ENCODE measurements around the gene AGL. TPM values are rescaled to one million over a fixed set of nuclear protein-coding genes. Genes with fewer than 3 reads are reported as not detected.
"Not testable (repeated sequence)": the region's sequence is repeated elsewhere in the genome, so short reads cannot be mapped to it uniquely, and the experiment has no call there.

Gene AGL
- total and polyA plus RNA-seq, 10 of the 15 experiments (the other 5 are each of a cell fraction or from before 2014, with no cell fraction given) = 5.6 to 21.6 (median 13.7) TPM

DNA sequence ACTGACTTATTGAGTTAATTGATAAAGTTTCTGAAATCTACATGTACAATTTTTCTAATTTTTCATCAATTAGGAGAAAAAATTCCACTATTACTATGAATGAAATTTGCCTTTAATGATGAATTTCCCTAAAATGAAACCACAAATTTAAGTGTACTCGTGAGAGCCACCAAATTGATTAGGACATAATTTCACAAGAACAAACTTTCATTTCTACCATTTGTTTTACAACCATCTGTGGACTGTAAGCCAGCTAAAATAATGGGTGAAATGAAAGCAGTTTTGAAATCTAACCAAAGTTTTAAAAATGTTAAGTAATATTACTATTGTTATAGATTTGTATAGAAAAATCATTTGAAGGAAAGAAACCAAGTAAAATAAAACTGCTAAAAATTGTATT, 41.8 kb downstream of the AGL start:
- H3K4me1 ChIP-seq (ENCODE audit: control insufficient read depth, insufficient read depth, low read length) = no peaks in the 10 kb centered on the region
- no peaks in the 10 kb centered on the region for H4K20me1 ChIP-seq (ENCODE audit: control insufficient read depth, insufficient read depth)
- RAD21 ChIA-PET (ENCODE audit: unreplicated experiment) = no interaction called here
- ATAC-seq (no peak), DNase-seq (ENCODE audit: low read depth, low spot score) (no peak), FAIRE-seq (no peak)
- no peak overlapping the region for H3K4me3 ChIP-seq
- no peak overlapping the region for H3K4me2 ChIP-seq (ENCODE audit: control insufficient read depth, insufficient read depth)
- no peak overlapping the region for H3K9ac ChIP-seq (ENCODE audit: control insufficient read depth, insufficient read depth, low read length)
- H3K27me3 ChIP-seq (replicated peaks in 1 of 2; ENCODE audit: control insufficient read depth in 2 of 2, insufficient read depth in 2 of 2, low read length in 1 of 2) = no peaks in the 10 kb centered on the region
- no TSS peak for BruUV-seq (replicated peaks)
- CTCF ChIA-PET = no interaction called here
- POLR2A ChIA-PET = no interaction called here
- WGBS (ENCODE audit: insufficient coverage, insufficient replicate concordance, low lambda C conversion rate, missing lambda C conversion rate) = 38% methylated on average over 1 of the region's 1 CpG
- no peak for TF ChIP-seq SP1 (IDR thresholded peaks at IDR 0.05; ENCODE audit: low read depth, low read length)
- H3K36me3 ChIP-seq (ENCODE audit: control insufficient read depth in 2 of 2, insufficient read depth in 2 of 2, low read length in 1 of 2) = peaks cover under 1 to 11% of the 10 kb centered on the region in 2 experiments; a peak in 2 of 4 replicates
- no peak overlapping the region for H3K27ac ChIP-seq (ENCODE audit: control insufficient read depth, insufficient read depth)
- no peaks in the 10 kb centered on the region for H3K79me2 ChIP-seq (ENCODE audit: control insufficient read depth, insufficient read depth, low read length)
- H3K9me3 ChIP-seq (replicated peaks; ENCODE audit: control insufficient read depth, insufficient read depth, low read length) = no peaks in the 10 kb centered on the region
- in situ Hi-C loops (cut with MboI) (no loop called here), intact Hi-C loops (cut with micrococcal nuclease; ENCODE audit: unreplicated experiment) (no loop called here)
- H2AFZ ChIP-seq (ENCODE audit: control insufficient read depth, low read depth, low read length) = no peak overlapping the region
- SMC1A ChIA-PET (ENCODE audit: uncharacterized antibody, unreplicated experiment) = no interaction called here

DNA sequence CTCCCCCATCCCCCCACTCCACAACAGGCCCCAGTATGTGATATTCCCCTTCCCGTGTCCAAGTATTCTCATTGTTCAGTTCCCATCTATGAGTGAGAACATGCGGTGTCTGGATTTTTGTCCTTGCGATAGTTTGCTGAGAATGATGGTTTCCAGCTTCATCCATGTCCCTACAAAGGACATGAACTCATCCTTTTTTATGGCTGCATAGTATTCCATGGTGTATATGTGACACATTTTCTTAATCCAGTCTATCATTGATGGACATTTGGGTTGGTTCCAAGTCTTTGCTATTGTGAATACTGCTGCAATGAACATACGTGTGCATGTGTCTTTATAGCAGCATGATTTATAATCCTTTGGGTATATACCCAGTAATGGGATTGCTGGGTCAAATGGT, 53.1 kb downstream of the AGL start:
- ATAC-seq; RAD21 ChIA-PET (ENCODE audit: unreplicated experiment); FAIRE-seq; H3K4me2 ChIP-seq (ENCODE audit: control insufficient read depth, insufficient read depth); SMC1A ChIA-PET (ENCODE audit: uncharacterized antibody, unreplicated experiment); H3K4me3 ChIP-seq; H4K20me1 ChIP-seq (ENCODE audit: control insufficient read depth, insufficient read depth); CTCF ChIA-PET; DNase-seq (ENCODE audit: low read depth, low spot score); intact Hi-C loops (cut with micrococcal nuclease; ENCODE audit: unreplicated experiment); BruUV-seq (replicated peaks); H3K36me3 ChIP-seq (ENCODE audit: control insufficient read depth in 2 of 2, insufficient read depth in 2 of 2, low read length in 1 of 2); H3K9me3 ChIP-seq (replicated peaks; ENCODE audit: control insufficient read depth, insufficient read depth, low read length); H3K27ac ChIP-seq (ENCODE audit: control insufficient read depth, insufficient read depth); H3K4me1 ChIP-seq (ENCODE audit: control insufficient read depth, insufficient read depth, low read length); H3K27me3 ChIP-seq (replicated peaks in 1 of 2; ENCODE audit: control insufficient read depth in 2 of 2, insufficient read depth in 2 of 2, low read length in 1 of 2); in situ Hi-C loops (cut with MboI); H2AFZ ChIP-seq (ENCODE audit: control insufficient read depth, low read depth, low read length); H3K9ac ChIP-seq (ENCODE audit: control insufficient read depth, insufficient read depth, low read length); POLR2A ChIA-PET; H3K79me2 ChIP-seq (ENCODE audit: control insufficient read depth, insufficient read depth, low read length): not testable (repeated sequence)
- 96% methylated on average over 4 of the region's 4 CpGs for WGBS (ENCODE audit: insufficient coverage, insufficient replicate concordance, low lambda C conversion rate, missing lambda C conversion rate)

DNA sequence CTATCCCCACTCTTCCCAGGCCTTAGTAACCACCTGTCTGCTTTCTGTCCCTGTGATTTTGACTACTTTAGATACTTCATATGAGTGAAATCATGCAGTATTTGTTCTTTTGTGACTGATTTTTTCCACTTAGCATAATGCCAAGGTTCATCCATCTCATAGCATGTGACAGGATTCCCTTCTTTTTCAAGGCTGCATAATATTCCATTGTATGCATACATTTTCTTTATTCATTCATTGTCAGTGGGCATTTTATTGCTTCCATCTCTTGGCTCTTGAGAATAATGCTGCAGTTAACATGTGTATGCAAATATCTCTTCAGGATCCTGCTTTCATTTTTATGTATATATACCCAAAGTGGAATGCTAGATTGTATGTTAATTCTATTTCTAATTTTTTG, 56.4 kb downstream of the AGL start:
- H4K20me1 ChIP-seq (ENCODE audit: control insufficient read depth, insufficient read depth) = no peaks in the 10 kb centered on the region
- H3K36me3 ChIP-seq (ENCODE audit: control insufficient read depth in 2 of 2, insufficient read depth in 2 of 2, low read length in 1 of 2) = peaks cover 2 to 8% of the 10 kb centered on the region in 2 experiments; a peak in 3 of 4 replicates
- CTCF ChIA-PET = no interaction called here
- RAD21 ChIA-PET (ENCODE audit: unreplicated experiment) = no interaction called here
- in situ Hi-C loops (cut with MboI) (no loop called here), intact Hi-C loops (cut with micrococcal nuclease; ENCODE audit: unreplicated experiment) (no loop called here)
- H3K4me3 ChIP-seq = no peak overlapping the region
- H3K27me3 ChIP-seq (replicated peaks in 1 of 2; ENCODE audit: control insufficient read depth in 2 of 2, insufficient read depth in 2 of 2, low read length in 1 of 2) = no peaks in the 10 kb centered on the region
- BruUV-seq (replicated peaks) = no TSS peak
- no peak overlapping the region for H3K4me2 ChIP-seq (ENCODE audit: control insufficient read depth, insufficient read depth)
- H3K79me2 ChIP-seq (ENCODE audit: control insufficient read depth, insufficient read depth, low read length) = no peaks in the 10 kb centered on the region
- DNase-seq (ENCODE audit: low read depth, low spot score) = no peak
- SMC1A ChIA-PET (ENCODE audit: uncharacterized antibody, unreplicated experiment) = no interaction called here
- POLR2A ChIA-PET = no interaction called here
- H3K9me3 ChIP-seq (replicated peaks; ENCODE audit: control insufficient read depth, insufficient read depth, low read length) = peaks cover 4% of the 10 kb centered on the region; the same call in 2 of the 3 replicates
- no peak overlapping the region for H3K27ac ChIP-seq (ENCODE audit: control insufficient read depth, insufficient read depth)
- ATAC-seq = no peak
- no peak for FAIRE-seq
- H2AFZ ChIP-seq (ENCODE audit: control insufficient read depth, low read depth, low read length) = no peak overlapping the region
- H3K9ac ChIP-seq (ENCODE audit: control insufficient read depth, insufficient read depth, low read length) = no peak overlapping the region
- no peaks in the 10 kb centered on the region for H3K4me1 ChIP-seq (ENCODE audit: control insufficient read depth, insufficient read depth, low read length)
- TF ChIP-seq BHLHE40 (IDR thresholded peaks at IDR 0.05; ENCODE audit: borderline replicate concordance in 1 of 2, low read depth in 2 of 2, low read length in 1 of 2) (no peak), NFXL1 (IDR thresholded peaks at IDR 0.05; ENCODE audit: borderline replicate concordance) (no peak), SREBF1 (IDR thresholded peaks at IDR 0.05; ENCODE audit: low read length) (no peak), CBX5 (IDR thresholded peaks at IDR 0.05; ENCODE audit: low read depth) (no peak), JUND (IDR thresholded peaks at IDR 0.05; ENCODE audit: low read depth, low read length) (no peak), ESRRA (IDR thresholded peaks at IDR 0.05; ENCODE audit: low read length) (no peak), CHD1 (IDR thresholded peaks at IDR 0.05; ENCODE audit: low read depth, low read length) (no peak), ZNF24 (IDR thresholded peaks at IDR 0.05) (no peak), EP300 (IDR thresholded peaks at IDR 0.05; ENCODE audit: borderline replicate concordance in 1 of 2, control insufficient read depth in 1 of 2, low read depth in 2 of 2, low read length in 2 of 2) (no peak)
- TF ChIP-seq, protein P1, sequence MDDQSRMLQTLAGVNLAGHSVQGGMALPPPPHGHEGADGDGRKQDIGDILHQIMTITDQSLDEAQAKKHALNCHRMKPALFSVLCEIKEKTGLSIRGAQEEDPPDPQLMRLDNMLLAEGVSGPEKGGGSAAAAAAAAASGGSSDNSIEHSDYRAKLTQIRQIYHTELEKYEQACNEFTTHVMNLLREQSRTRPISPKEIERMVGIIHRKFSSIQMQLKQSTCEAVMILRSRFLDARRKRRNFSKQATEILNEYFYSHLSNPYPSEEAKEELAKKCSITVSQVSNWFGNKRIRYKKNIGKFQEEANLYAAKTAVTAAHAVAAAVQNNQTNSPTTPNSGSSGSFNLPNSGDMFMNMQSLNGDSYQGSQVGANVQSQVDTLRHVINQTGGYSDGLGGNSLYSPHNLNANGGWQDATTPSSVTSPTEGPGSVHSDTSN (IDR thresholded peaks at IDR 0.05; ENCODE audit: insufficient replicate concordance, low read depth, low read length) = no peak

All from GM12878 (cell line).